ENCODE results near the gene DLGAP1.

Gene DLGAP1

GRCh38 chr18:4284528-4284927, 170.6 kb downstream of the DLGAP1 start:
- DNase-seq = no peak

DNA sequence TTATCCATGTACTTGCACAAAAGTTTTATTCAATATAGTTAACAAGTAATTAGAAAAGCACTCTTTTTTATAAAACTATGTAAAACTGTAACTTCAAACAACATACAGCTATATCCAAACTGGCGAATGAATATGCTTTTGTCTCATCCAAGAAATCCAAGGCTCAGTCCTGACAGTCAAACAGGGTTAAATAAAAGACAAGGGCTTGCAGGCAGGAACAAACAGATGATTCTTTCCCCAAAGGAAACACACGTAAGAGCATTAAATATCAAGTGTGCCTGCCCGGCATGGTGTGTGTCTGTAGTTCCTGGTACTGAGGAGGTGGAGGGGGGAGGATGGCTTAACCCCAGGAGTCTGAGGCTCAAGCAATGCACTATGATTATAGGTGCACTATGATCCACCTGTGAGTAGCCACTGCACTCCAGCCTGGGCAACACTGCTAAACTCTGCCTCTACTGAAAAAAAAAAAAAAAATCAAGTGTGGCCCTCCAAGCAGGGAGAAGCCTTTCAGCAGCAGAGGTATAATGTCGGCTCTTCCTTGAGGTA, 171.3 kb downstream of the DLGAP1 start:
- DNase-seq = no peak

DNA sequence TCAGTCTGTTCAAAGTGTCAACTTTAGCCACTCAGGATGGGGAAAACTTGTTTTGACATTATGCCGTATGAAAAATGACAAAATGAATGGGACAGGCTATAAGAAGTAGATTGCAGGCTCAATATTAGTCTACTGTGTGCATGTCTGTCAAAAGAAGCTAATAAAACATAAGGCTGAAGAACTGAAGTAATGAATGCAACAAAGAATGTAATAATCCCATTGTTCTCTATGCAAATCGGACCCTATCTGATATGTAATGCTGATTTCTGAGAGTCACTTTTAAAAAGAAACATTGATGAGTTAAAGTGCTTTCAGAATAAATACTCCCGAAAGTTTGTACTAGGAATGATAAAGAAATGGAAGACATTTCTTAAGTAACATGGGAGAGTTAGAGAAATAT, 172.2 kb downstream of the DLGAP1 start:
- DNase-seq = no peak

GRCh38 chr18:4276953-4277585, 178.0 kb downstream of the DLGAP1 start:
- DNase-seq = no peak

DNA sequence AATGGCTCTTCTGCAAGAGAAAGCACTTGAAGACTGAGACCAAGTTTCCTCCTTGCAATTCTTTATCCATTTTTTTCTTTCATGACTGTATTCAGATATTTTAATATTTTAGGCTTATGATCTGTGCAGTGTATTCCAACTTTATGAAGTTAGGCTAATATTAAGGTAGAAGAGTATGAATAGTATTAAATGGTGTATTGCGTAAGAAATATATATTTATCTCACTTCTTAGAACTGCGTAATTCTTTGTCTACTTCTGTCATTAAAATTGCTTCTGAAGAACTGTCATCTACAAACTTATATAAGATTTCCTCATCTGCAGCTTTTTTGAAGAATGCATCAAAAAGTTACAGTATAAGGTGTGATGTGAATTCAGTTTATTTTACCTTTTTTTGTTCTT, 183.2 kb downstream of the DLGAP1 start:
- DNase-seq = no peak

GRCh38 chr18:4270988-4271387, 184.1 kb downstream of the DLGAP1 start:
- DNase-seq = no peak

- no peak for DNase-seq
These were observed 185.1 kb downstream of the DLGAP1 start for GRCh38 chr18:4270016-4270415.

- DNase-seq = no peak
These were observed 187.5 kb downstream of the DLGAP1 start for GRCh38 chr18:4267641-4268040.

DNA sequence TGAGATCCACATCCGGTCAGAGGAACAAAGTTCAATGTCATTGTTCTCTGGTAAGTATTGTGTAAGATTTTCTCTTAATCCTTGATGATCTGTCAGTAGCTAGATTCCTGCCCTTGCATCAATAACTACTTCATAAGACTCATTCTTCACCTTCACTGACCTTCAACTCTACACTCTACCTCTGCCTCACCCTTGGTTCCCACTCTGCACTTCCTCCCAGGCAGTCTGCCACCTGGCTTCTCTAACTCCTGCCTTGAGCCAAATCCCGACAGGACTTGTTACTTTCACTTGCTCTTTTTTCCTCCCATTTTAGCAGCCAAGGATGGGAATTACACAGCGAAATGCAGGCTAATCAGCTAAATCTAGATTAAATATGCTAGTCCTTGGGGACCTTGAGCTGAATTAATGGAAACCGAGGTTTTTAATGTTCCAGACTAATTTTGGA, 190.7 kb downstream of the DLGAP1 start:
- DNase-seq = no peak

DNA sequence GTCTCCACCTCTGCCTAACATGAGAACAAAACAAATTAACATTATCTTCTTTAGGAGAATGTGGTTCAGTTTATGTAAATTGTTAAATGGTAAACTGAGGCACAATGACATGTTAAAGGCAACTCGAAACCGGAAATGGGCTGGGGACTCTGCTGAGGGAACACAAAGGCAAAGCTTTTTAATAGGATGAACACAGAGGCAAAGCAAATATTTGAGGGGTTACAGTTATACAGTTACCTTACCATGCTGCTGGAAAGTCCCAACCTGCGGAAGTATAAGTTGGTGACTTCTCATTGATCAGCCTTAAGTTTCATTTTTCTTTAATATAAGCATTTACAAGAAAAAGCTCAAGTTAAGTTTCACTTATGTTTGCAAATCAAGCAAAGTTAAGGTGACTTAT, 195.0 kb downstream of the DLGAP1 start:
- DNase-seq = no peak

DNA sequence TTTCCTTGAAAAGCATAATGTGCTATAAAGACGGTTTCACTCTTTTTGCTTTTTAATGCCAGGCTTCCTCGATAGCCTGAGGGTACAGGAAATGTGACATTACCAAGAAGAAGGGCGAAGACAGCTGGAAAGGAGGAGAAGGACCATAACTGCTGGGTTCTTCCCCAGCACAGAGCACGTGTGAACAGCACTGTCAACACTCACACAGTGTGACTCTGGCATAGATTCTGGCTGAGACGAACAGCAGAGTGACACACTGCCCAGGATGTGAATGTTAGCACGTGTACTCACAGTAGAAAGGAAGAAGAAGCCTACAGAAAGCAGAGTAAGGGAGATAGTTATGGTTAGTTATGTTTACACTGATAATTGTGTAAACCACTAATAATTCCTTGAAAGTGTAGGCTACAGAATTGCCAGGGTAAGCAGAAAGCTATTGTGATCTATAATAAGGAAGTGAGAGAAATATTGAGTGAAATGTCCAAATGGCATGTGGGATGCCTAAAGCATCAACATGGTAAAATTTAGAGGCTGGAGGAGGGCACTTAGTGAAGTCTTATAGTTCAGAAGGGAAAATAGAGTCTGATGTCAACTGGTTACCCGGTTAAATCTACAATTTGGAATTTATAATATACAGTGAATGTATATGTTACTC, 198.2 kb downstream of the DLGAP1 start:
- DNase-seq = no peak

DNA sequence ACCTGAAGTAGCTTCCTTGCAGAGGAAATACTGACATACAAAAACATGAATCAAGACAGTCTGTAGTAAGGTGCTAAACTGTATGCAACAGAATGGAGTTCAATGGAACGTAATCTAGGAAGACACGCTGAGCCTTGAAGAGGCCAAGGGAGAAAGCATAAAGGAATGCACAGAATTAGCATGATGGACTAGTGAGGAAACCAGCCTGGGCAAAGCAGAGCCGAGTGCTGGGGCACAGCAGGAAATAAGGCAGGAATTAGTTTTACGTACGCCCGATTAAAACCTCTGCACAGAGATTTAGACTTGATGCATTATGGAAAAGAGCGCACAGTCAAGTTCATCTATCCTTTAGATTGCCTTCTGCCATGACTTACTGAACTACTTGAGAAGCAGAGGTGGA, 200.3 kb downstream of the DLGAP1 start:
- no peak for DNase-seq

GRCh38 chr18:4252829-4253228, 202.3 kb downstream of the DLGAP1 start:
- no peak for DNase-seq

DNA sequence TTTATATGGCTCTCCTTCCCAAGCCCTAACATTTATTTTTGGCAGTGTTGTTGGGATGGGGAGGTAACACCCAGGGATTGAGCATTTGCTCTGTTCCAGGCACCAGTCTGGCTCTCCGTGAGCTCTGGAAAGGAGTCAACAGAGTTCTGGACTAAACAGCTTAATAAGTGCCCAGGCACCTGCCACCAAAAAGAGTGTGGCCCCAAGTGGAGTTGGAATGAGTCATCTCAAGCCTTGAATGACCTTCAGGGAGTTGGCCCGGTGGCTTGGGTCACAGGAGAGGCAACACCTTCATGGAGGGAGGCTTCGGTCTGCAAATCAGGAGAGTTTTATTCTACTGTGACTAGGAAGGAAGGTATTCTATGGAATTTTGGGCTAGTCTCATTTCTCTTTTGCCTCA, 203.2 kb downstream of the DLGAP1 start:
- DNase-seq = no peak

DNA sequence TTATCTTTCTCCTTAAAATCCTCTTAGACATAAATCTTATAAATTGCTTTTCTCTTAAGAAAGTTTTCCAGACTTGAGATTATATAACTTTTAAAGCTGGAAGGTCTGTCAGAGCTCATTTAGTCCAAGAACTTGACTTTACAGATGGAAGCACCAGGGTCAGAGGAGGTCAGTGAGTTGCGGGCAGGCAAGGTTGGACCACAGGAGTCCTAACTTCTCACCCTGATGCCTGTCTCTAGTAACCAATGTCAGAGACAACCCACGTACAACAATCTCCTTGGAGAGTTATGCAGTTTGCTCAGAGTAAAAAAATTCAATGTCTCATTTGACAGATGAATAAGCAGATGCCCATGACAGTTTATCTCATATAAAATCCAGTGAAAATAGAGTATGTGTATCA, 203.9 kb downstream of the DLGAP1 start:
- no peak for DNase-seq

- no peak for DNase-seq
These were observed 205.0 kb downstream of the DLGAP1 start for GRCh38 chr18:4250141-4250540.

- DNase-seq = no peak
These were observed 206.4 kb downstream of the DLGAP1 start for GRCh38 chr18:4248686-4249085.

- DNase-seq = no peak
These were observed 208.7 kb downstream of the DLGAP1 start for GRCh38 chr18:4246374-4246773.

GRCh38 chr18:4245456-4245855, 209.7 kb downstream of the DLGAP1 start:
- DNase-seq = no peak

DNA sequence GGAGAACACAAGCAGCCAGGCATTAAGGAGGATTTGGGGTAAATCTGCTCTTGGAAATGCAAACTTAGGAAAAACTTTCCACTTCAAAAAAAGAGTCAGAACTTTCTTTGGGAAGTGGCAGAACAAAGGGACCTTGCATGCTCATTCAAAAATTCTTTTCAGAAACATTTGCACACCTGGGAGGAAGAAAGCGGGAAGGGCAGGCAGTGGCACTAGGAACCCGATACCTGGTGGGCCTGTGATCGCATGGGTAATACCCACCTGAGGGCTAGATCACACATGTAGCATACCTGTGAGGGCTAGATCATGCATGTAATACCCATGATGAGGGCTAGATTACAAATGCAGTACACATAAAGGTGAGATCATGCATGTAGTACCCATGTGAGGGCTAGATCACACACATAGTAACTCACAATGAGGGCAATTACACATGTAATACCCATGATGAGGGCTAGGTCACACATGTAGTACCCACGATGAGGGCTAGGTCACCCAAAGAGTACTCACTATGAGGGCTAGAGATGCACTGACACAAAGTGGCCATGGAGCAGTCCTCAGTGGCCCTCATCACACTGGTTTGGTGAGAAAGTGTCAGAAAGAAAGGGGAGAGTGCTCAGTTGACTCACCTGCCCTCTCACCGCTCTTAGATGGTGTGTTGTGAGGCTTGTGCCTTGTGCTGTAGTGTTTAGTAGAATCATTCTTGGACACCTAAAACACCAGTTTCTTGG, 212.5 kb downstream of the DLGAP1 start:
- DNase-seq = no peak

GRCh38 chr18:4241090-4241617, 214.0 kb downstream of the DLGAP1 start:
- DNase-seq = no peak

DNA sequence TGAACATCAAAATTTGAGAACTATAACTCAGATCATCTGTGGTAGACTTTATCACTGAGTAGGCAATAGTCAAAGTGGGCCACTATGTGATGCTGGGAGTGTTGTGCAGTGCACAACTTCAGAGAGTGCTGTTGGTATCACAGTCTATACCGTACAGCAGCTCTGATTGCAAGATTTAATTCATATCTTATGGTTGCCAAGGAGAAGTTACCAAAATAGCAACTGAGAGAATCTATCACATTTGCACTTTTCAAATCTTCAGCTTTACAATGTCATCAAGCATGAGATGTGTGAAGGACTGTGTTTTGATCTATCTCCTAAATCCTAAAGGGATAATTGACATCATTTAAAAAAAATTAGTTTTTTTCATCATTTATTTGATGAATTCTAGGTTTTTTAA, 216.1 kb downstream of the DLGAP1 start:
- DNase-seq = no peak

GRCh38 chr18:4237664-4238041, 217.5 kb downstream of the DLGAP1 start:
- no peak for DNase-seq

Measured in cortex of kidney (tissue), 1 donor.